Measurements from ENCODE around the gene STK11IP.

- TF ChIP-seq POLR2A (IDR thresholded peaks at IDR 0.05; ENCODE audit: low read length) (no peak), GATA1 (IDR thresholded peaks at IDR 0.05; ENCODE audit: low read depth, low read length) (no peak)
Observed at GRCh38 chr2:219557791-219558785, 39.6 kb upstream of the STK11IP start.

Data from erythroblast (primary cell).